ENCODE data around the gene EGFL6.

DNA sequence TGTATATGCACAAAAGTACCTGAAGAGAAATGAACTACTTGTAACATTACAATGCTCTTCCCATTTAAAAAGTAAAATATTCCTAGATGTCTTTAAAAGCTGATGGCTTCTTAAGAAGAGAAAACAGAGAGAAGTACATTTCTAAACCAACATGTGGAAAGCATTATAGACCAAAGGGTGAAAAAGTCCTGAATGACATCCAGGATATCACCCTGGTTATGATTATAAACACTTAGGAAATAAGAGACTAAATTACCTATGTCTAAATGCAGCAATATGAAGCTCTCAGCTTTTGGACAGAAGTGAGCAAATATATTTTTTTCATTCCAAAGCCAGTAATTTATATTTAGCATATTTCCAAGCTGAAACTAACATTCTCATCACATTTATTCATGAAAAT is 21.7 kb upstream of the EGFL6 start:
- TF ChIP-seq POLR2A (IDR thresholded peaks at IDR 0.05; ENCODE audit: low read depth, low read length) (no peak), POLR2AphosphoS5 (IDR thresholded peaks at IDR 0.05; ENCODE audit: low read depth, low read length) (no peak)

All from GM12891 (cell line).